NCI-H2227 (cell line): ENCODE results near the gene TICRR.
A peak's percentile ranks its signal among the peaks of the same experiment; 100 is the strongest.
"Not testable (repeated sequence)": the region's sequence is repeated elsewhere in the genome, so short reads cannot be mapped to it uniquely, and the experiment has no call there.

Experiments
- DNase-seq: peaks from one replicate; lab custom pipeline; 2025; ENCODE audit not compliant: unreplicated experiment; lab: John Stamatoyannopoulos, UW

TICRR gene

DNA sequence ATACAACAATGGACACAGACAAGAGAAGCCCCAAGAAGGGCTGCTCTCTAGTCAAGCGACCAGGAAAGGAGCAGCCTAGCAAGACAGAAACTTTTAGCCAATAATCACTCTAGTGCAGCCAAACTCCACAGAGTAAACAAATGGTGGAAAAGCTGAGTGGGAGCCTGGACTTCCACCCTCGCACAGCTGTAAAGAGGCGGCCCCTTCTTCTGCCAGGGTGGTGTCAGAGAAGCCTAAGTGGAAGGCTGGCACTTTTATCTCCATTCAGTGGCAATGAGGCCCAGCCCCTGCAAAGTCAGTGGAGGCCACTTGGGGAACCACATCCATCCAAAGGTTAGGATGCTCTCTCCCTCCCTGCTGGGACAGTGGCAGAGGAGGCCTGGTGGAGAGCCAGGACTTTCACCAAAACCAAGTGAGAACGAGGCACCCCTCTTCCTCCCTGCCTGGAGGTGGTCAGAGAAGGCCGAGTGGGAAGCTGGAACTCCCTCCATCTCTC, 15.5 kb upstream of the TICRR start:
- no peak for DNase-seq

DNA sequence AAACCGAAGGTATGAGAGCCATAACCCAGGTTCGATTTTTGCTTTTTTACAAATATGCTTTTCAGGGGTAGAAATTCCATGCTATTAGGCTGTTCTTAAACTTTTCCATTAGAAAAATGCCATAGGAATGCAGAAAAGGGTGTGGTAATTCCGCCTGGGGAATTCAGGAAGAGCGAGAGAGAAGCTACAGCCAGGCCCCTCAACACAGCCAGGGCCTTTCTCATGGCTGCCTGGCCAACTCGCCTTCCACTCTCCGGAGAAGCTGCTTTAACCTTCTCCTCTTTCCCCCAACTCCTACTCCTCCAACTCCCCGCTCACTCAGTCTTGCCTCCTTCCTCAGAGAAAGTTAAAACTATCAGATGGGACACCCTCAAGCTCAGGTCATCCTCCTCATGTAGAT, 9.1 kb upstream of the TICRR start:
- DNase-seq, result no peak

DNA sequence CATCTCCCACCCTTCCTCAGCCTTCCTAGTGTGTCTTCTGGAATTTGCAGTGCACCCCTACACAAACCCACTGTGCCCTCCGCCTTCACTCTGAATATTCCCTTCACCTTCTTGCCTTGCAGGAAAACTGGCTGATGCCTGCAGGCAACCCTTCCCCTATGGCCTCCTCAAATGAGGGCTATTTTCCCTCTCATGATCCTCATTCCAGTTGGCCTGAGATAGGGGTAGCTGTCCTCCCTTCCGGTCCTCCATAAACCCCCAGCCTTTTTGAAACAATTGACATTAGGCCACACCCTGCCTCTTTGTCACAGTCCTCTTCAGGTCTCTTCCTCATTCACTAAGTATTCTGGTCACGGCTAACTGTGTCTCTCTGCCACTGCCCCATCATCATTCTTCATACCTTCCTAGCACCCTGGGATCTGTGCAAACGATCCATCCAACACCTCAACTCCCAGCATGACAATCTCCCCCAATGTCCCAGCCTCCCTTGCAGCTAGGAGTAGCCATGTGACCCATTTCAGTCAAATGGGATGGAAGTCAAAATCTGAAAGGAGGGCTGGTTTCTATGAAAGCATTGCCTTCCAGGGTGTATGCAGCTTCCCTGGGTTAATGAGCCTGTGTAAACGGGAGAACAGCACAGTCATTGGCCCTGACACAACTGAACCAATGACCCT, 8.5 kb upstream of the TICRR start:
- DNase-seq, result no peak

DNA sequence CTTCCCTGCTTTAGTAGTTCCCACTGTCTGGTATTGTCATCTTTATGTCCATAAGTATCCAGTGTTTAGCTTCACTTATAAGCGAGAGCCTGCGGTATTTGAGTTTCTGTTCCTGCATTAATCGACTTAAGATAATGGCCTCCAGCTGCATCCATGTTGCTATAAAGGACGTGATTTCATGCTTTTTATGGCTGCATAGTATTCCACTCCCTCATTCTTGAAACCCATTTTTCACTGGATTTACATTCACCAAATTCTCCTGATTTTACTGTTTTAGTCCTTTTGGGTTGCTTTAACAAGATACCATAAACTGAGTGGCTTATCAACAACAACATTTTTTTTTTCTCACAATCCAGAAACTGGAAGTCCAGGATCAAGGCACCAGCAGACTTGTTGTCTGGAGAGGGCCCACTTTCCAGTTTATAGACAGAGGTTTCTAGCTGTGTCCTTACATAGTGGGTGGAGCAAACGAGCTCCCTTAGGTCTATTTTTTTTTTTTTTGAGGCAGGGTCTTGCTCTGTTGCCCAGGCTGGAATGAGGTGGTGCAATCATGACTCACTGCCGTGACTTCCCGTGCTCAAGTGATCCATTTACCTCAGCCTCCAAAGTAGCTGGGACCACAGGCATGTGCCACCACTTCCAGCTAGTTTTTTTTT, 6.1 kb upstream of the TICRR start:
- DNase-seq, result no peak

DNA sequence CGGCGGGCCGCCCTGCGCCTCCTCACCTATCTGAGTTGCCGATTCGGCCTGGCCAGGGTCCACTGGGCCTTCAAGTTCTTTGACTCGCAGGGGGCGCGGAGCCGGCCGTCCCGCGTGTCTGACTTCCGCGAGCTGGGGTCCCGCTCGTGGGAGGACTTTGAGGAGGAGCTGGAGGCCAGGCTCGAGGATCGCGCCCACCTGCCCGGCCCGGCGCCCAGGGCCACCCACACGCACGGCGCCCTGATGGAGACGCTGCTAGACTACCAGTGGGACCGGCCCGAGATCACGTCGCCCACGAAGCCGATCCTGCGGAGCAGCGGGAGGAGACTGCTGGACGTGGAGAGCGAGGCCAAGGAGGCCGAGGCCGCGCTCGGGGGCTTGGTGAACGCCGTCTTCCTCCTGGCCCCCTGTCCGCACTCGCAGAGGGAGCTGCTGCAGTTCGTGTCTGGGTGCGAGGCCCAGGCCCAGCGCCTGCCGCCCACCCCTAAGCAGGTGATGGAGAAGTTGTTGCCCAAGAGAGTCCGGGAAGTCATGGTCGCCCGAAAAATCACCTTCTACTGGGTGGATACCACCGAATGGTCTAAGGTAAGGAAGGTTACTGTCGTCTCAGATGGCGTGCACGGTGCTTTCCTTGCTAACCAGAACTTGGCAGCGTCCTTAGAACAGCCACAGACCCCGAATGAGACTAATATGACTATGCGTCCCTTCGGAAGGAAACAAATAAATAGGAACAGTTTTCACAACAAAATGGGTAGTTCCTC, 567 bp downstream of the TICRR start:
- peak; percentile 7 for DNase-seq

DNA sequence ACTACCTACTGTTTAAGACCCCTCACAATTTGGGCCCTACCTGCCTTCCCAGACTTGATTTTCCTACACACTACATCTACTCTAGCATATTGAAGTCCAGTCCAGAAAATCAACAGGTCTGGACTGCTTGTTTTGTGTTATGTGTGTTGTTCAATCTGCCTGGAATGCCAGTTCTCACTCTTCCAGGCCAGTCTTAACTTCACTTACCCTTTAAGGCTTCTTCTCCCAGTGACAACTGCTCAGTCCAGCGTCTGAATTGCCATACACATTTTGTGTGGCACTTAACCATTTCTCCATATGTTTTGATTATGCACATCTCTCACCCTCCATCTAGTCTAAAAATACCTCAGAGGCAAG, 1.1 kb downstream of the TICRR start:
- DNase-seq, result no peak

DNA sequence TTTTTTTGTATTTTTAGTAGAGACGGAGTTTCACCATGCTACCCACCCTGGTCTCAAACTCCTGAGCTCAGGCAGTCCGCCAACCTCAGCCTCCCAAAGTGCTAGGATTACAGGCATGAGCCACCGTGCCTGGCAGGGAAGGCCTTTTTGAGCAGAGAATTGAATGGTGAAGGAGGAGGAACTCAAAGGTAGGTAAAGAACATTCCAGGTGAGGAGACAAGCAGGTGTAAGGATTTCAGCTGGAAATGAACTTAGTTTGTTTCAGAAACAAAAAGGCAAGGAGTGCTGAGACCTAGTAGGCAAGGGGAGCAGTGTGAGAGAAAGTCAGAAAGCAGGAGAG, 2.5 kb downstream of the TICRR start:
- DNase-seq, result no peak

DNA sequence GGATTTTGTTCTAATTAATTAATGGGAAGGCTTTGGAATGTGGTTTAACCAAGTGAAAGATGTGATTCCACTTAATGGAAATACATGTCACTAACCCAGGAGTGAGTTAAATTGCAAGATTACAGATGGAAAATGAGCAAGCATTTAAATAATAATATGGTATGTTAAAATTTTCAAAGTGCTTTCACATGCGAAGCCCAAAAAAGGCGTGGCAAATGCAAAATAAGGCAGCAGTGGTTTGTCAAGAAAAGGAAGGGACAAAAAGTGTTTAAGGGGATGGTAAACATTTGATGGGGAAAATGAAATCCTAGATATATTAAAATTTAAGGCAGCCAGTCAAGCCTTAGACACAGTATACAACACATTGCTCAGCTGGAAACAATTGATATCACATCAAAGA, 2.9 kb downstream of the TICRR start:
- no peak for DNase-seq

DNA sequence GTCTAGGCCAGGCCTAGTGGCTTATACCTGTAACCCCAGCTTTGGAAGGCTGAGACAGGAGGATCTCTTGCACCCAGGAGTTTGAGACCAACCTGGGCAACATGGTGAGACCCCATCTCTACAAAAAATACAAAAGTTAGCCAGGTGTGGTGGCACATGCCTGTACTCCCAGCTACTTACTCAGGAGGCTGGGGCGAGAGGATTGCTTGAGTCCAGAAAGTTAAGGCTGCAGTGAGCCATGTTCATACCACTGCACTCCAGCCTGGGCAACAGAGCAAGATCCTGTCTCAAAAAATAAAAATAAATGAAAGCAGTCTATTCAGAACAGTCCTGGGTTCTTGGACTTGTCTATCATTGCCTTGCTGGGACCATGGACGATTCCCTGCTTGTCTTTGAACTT, 5.5 kb downstream of the TICRR start:
- not testable (repeated sequence) for DNase-seq

DNA sequence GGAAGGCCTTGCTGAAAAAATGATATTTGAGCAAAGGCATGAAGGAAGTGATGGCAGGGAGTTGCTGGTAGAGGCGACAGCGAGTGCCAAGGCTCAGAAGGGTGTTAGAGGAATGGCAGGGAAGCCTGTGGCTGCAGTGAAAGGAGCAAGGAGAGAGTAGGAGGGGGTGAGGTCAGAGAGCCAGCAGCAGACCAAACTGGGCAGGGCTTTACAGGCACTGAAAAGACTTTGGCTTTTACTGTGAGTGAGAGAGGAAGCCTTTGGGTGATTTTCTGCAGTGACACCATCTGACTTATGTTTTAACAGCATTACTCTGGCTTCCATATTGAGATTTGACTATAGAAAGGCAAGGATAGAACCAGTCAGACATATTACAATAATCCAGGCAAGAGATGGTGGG, 11.4 kb downstream of the TICRR start:
- no peak for DNase-seq

DNA sequence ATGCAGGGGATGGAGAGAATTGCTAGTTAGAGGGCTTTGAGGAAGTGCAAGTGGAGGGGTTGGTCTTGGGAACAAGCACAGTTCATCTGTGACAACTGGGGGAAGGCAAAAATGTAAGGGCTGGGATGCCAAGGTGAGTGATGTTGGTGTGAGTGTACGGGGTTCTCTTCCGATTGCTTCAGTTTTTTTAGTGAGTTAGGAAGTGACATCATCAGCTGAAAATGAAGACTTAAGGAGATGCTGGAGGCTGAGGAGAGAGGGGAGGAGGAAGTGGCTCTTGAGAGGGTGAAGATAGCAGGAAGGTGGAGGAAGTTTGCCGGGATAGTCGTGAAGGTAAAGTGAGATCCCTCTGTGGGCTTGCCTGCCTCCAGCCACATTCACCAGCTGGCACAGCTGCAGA, 12.7 kb downstream of the TICRR start:
- DNase-seq, result no peak

DNA sequence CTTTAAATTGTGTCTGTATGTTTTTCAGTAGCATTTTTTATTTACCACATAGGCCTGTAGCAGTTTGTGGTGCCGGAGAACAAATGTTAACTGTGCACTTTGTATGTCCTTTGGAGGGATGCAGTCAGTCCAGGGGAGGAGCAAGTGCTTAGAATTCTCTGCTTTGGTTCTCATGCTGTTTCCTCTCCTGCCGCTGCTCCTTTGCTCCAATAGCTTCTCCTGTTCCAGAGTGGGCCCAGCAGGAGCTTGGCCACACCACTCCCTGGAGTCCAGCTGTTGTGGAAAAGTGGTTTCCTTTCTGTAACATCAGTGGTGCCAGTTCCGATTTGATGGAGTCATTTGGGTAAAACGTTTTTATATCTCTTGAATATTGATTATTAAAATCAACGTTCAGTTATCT, 16.6 kb downstream of the TICRR start:
- DNase-seq, result no peak

DNA sequence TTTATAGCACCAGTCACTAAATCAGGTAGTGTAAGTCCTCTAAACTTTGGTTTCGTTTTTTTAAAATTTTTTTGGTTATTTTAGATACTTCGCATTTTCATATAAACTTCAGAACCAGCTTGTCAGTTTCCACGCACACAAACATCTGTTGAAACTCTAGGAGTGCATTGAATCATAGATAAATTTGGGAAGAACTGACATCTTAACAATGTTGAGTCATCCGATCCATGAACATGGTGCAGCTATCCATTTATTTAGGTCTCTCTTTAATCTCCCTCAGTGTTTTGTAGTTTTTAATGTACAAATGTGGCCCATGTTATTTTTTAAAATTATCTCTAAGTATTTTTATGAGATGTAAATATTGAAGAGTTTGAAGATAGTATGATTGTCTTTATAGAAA, 17.7 kb downstream of the TICRR start:
- DNase-seq, result no peak

DNA sequence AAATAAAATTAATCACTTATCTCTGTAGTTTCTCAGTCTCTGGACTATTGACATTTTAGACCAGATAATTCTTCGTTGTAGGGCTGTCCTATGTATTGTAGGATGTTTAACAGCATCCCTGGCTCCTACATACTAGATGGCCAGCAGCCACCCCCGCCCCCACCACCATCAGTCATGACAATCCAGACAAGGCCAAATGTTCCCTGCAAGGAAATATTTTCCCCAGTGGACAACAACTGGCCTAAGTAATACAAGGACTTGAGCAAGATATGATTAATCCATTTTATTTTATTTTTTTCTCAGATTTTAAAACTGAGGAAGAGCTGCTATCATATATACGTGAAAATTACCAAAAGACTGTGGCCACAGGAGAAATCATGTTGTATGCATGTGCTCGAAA, 23.8 kb downstream of the TICRR start:
- DNase-seq, result no peak

DNA sequence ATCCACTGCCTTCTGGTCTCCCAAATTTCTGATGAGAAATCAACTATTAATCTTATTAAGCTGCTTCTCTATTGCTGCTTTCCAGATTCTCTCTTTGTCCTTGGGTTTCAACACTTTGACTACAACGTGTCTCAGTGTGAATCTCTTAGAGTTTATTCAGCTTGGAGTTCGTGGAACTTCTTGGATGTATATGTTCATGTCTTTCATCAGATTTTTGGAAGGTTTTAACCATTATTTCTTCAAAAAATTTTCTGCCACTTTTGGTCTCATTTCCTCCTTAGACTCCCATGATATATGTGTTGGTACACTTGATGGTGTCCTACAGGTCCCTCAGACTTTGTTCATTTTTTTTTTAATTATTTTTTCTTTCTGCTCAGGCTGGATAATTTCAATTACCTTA, 36.0 kb downstream of the TICRR start:
- DNase-seq, result no peak

DNA sequence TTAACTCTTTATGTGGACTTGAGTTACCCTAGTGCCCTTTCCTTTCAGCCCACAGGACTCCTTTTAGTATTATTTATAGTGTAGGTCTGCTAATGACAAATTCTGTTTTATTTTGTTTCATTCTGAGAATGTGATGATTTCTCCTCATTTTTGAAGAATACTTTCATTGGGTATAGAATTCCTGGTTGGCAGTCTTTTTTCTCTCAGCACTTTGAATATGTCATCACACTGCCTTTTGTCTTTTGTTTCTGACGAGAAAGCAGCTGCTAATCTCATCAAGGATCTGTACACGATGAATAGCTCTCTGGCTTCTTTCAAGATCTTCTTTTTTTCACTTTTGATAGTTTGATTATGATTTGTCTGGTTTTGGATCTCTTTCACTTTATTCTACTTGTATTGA, 37.8 kb downstream of the TICRR start:
- DNase-seq, result no peak

DNA sequence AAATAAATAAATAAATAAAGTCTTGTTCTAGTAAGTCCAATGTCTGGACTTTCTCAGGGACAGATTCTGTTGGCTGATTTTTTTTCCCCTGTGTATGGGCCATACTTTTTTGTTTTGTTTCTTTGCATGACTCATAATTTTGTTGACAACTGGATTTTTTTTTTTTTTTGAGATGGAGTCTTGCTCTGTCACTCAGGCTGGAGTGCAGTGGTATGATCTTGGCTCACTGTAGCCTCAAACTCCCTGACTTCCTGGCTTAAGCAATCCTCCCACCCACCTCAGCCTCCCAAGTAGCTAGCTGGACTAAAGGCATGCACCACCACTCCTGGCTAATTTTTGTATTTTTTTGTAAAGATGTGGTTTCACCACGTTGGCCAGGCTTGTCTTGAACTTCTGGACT, 38.9 kb downstream of the TICRR start:
- no peak for DNase-seq

DNA sequence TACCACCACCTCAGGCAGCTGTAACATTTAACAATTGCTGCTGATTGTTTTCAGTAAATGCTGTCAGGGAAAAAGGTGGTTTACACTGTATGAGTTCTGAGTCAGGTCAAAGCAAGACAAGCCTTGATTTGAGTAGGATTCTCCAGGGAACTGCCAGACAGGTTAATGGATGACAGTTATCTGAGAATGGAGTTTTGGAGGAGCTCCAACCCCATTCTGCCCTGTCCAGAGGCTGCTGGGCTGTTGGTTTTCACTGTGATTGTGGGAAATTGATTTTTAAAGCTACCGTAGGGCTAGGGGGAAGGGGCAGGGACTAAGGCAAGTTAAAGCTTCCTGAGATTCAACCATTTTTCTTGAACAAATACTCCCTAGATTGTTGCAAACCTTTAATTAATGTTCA, 39.9 kb downstream of the TICRR start:
- DNase-seq, result no peak

DNA sequence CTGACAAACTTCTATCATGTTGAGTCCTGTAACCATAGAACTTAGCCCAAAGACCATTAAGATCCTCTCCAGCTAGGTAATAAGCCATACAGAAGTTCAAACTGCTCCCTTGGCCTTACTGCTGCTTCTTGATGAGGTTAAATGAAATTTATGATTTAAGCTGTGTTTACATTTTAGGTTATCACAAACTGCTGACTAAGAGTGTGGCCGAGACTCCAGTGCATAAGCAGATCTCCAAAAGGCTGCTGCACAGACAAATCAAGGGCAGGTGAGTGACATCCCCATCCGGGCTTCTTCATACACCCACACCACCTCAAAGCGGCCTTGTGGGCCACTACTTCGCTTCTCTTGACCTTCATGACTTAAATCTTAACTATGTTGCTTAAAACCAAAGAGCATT, 41.0 kb downstream of the TICRR start:
- no peak for DNase-seq

DNA sequence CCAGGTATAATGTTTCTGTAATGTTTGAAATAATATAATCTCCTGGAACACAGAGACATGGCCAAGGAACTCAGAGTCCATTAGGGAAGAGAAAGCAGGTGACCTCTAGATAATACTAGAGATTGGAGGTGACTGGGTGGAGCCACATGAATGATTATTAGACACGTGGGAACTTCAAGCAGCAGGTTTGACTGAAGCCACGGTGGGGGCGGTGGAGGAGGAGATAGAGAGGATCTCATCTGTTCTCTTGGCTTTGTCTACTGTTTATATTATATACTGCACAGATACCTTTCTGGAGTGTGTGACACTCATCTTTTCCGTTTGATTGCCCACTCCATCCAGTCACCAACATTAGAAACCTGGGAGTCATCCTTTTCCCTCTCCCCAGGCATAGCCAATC, 46.3 kb downstream of the TICRR start:
- no peak for DNase-seq

DNA sequence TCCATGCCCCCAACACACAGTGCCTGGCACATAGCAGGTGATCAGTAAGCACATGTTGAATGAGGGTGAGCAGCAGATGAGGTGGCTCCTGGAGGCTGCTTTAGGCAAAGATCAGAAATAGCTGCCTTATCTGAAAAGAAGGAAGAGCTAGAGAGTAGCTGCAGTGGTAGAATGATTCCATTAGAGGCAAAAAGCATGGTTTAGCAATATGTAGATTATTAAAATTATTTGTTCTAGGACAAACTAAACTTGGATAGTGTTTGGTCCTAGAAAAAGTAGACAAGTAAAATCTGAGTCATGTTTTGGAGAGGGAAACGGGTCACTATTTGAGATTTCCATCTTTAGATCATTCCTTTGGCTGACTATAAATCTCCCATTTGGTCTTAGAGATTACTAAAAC, 47.9 kb downstream of the TICRR start:
- DNase-seq, result no peak

DNA sequence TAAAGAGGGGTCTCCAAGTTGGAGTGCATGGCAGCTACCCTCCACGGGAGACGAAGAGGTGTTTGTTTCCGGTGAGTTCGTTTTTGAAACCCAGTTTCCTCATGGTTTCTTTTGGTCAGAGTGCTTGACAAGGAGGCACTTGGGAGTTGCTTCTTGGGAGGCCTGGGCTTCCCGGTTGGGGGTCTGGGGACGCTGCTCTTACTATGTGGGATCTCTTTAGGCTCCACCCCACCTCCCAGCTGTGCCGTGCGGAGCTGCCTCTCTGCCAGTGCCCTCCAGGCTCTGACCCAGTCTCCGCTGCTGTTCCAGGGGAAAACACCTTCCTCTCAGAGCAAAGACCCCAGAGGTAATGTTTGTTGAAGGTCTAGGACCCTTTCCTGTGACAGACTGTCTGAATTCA, 50.4 kb downstream of the TICRR start:
- DNase-seq, result no peak
